NCI-H82 (cell line): ENCODE measurements around the gene UNC5CL.
A peak's percentile ranks its signal among the peaks of the same experiment; 100 is the strongest.

Experiments used
- DNase-seq: peaks from one replicate; lab custom pipeline; 2025; lab: John Stamatoyannopoulos, UW

The UNC5CL gene, protein sequence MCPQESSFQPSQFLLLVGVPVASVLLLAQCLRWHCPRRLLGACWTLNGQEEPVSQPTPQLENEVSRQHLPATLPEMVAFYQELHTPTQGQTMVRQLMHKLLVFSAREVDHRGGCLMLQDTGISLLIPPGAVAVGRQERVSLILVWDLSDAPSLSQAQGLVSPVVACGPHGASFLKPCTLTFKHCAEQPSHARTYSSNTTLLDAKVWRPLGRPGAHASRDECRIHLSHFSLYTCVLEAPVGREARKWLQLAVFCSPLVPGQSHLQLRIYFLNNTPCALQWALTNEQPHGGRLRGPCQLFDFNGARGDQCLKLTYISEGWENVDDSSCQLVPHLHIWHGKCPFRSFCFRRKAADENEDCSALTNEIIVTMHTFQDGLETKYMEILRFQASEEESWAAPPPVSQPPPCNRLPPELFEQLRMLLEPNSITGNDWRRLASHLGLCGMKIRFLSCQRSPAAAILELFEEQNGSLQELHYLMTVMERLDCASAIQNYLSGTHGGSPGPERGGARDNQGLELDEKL

GRCh38 chr6:41039060-41039998 is at the start of gene UNC5CL:
UNC5CL (minus strand) TSS chr6:41039221; CDS start chr6:41035074, 4,147 bp downstream.
- DNase-seq = peak; percentile 77

GRCh38 chr6:41088451-41088850 is 49.4 kb upstream of the UNC5CL start:
- DNase-seq = no peak

DNA sequence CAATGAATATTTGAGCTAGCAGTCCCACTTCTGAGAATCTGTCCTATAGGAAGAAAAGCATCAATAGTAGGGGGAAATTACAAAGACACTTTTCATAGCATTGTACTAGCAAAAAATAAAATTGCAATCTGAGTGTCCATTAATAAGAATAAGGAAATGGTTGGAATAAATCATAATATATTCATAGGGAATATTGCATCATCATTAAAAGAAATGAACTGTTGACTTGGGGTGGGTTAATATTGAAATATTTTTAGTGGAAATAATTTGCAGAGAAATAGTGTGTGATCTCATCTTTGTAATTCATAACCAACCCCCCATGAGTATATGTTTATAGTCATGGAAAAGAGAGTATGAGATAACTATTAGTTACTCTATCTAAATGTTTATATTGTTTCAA is 46.2 kb upstream of the UNC5CL start:
- DNase-seq = no peak

GRCh38 chr6:41083072-41083471 is 44.1 kb upstream of the UNC5CL start:
- DNase-seq = no peak

- no peak for DNase-seq
Measured at GRCh38 chr6:41080621-41081020, 41.6 kb upstream of the UNC5CL start.

GRCh38 chr6:41079080-41079479 is 40.1 kb upstream of the UNC5CL start:
- DNase-seq = no peak

- DNase-seq = no peak
Measured at GRCh38 chr6:41078101-41078500, 39.1 kb upstream of the UNC5CL start.

- no peak for DNase-seq
Measured at GRCh38 chr6:41077536-41077935, 38.5 kb upstream of the UNC5CL start.

DNA sequence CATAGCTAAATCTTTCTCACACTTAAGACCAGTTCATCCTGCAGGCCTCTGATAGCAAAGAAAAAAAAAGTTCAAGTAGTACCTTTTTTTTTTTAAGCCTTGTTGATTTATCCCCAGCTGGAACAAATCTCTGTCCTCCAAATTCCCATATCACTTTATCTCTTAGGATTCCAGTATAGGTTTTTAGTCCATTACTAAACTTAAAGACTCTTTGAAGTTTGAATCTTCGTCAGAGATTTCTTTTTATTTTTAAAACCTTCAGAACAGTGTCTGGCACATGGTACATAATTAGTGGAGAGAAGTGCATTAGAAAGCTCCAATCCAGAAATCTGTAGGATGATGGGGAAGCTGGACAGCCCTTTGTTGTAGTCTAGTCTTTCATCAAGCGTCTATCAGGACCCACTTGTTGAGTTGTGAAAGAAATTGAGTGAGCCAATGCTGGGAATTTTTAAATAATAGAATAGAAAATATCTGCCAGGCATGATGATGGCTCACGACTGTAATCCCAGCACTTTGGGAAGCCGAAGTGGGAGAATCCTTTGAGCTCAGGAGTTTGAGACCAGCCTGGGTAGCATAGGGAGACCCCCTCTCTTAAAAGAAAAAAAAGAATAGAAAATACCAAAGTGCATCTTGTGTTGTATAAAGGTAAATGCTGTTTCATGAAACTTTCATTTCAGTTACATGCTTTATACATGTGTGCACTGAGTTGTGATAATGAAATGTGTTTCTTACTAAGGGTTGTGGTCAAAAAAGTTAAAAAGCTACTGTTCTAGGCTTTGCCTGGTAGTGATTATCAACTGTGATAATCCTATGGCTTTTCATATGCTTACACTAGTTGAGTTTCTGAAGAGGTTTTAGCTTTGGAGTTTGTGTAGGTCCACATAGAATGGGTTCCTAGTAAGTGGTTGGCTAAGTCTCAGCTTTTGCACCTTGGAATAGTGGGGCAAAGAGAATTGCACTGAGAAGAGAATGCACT is 36.9 kb upstream of the UNC5CL start:
- DNase-seq = no peak

DNA sequence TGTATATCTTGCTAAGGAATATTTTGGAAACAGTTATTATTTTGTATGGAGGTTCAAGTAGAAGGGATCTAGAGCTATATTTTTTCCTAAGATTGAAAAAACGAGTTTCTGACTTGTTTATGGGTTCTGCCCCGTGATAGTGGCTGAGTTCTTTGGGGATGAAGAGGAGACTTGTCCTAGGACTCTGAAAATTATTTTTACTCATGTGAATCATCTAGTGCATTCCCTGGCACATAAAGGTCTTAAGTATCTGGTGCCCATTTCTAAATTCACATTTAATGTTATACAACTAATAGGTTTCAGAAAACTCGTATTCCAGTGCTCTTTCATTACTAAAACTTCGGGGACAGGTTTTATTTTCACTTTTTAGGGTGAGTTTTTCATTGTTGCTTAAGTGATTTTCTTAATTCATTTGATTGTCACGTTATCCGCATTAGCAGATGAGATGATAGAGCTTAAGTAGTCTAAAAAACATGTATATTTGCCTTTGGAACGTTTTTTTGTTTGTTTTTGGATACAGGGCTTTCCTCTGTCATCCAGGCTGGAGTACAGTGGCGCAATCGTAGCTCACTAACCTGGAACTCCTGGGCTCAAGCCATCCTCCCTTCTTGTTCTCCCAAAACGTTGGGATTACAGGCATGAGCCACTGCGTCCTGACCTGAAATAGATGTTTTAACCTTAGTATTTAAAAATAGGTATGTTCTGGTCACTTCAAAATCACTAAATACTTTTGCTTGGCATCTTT is 35.8 kb upstream of the UNC5CL start:
- DNase-seq = no peak

GRCh38 chr6:41073968-41074691 is 35.1 kb upstream of the UNC5CL start:
- peak; percentile 53 for DNase-seq

- DNase-seq = peak; percentile 94
Measured at GRCh38 chr6:41073203-41073967, 34.4 kb upstream of the UNC5CL start.

GRCh38 chr6:41072836-41073202 is 33.8 kb upstream of the UNC5CL start, which contains the start of gene NFYA:
NFYA (plus strand) TSS chr6:41072974; CDS start chr6:41079090, 6,116 bp downstream.
- DNase-seq = no peak

GRCh38 chr6:41071923-41072835 is 33.2 kb upstream of the UNC5CL start, which contains the start of gene OARD1:
OARD1 (minus strand) TSS chr6:41072356; CDS start chr6:41071634, 722 bp downstream.
- peak; percentile 100 for DNase-seq

GRCh38 chr6:41071501-41071922 is 32.5 kb upstream of the UNC5CL start:
- DNase-seq = no peak

DNA sequence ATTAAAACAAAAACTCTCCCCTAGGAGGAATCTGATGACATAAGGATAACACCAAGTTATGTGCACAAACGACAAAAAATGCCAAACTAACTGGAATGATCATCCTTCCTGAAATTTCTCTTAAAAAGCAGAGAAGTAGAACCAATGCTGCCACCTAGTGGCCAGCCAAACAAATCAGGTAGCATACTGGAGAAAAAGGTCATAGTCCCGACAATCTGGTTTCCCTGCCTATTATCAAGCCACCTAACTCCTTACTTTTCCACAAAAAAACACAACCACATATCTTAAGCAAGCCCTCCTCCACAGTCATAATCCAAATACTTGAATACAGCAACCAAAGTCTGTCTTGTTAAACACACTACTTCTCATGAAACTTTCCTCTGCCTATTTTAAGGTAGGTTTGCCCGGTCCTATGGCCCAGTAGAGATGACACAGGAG is 27.9 kb upstream of the UNC5CL start:
- peak; percentile 85 for DNase-seq

DNA sequence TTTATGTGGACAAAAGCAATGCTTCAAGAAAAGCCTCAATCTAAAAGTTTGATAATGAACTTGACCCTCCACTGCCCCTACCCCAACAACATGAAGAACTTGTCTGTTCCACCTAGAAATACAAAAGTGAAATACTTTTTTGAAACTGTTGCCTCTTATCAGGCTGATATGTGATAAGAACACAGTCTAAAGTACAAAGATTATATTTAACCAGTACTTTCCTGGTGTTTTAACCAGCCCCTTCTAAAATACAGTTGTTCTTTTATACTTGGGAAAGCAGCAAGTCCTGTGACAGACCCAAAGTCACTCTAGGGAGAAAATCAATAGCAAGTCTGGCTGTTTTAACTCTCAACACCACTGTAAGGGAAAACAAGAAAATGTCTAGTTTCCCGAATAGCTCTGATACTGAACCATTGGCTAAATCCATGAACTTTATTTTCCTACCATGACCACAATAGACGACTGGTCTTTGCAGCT is 26.6 kb upstream of the UNC5CL start:
- DNase-seq = no peak

- DNase-seq = no peak
Measured at GRCh38 chr6:41064841-41065240, 25.8 kb upstream of the UNC5CL start.
